ENCODE results near the gene ANGPTL7. TPM values are rescaled to one million over a fixed set of nuclear protein-coding genes. Genes with fewer than 3 reads are reported as not detected.

The ANGPTL7 gene
- polyA plus RNA-seq, 6 donors from 2014 or later = not detected

GRCh38 chr1:11196945-11197344 lies 7.8 kb downstream of the ANGPTL7 start:
- Mint-ChIP-seq H3K27ac (peak overlapping the region in 3 of 6 donors; percentile 5 to 76 (median 56)), H3K4me1 (no peaks in the 10 kb centered on the region), H3K27me3 (no peaks in the 10 kb centered on the region), H3K9me3 (no peaks in the 10 kb centered on the region), H3K4me3 (no peak overlapping the region), H3K36me3 (peaks cover 34 to 36% of the 10 kb centered on the region in 2 donors)
- DNase-seq (no peak), ATAC-seq (ENCODE audit: low read depth in 2 of 2) (no peak)

GRCh38 chr1:11197359-11197758 lies 8.2 kb downstream of the ANGPTL7 start:
- Mint-ChIP-seq H3K4me3 (no peak overlapping the region), H3K36me3 (peaks cover 34 to 36% of the 10 kb centered on the region in 2 donors), H3K27ac (peak overlapping the region in 3 of 6 donors; percentile 5 to 76 (median 56)), H3K4me1 (no peaks in the 10 kb centered on the region), H3K27me3 (no peaks in the 10 kb centered on the region), H3K9me3 (no peaks in the 10 kb centered on the region)
- ATAC-seq (ENCODE audit: low read depth in 2 of 2) = no peak
- DNase-seq = no peak

DNA sequence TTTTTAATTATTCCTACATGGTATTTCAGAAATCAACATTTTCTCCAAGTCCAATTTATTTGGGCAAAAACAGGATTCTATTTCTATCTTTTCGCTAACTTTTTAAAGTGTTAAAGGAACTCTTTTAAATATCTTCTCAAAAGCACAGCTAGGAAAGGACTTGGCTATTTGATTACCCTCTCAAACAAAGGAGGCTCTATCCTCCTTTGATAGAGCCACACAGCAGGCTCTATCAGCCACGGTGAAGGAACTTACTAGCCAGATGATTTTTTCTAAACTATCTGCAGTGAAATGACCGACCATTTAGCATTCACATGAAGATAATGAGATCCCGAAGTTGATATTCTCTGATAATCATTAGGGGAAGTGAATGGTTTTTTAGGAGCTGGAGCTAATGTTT lies 9.1 kb downstream of the ANGPTL7 start:
- H3K4me1 Mint-ChIP-seq = no peaks in the 10 kb centered on the region
- H3K36me3 Mint-ChIP-seq = peaks cover 34 to 36% of the 10 kb centered on the region in 2 donors
- H3K4me3 Mint-ChIP-seq = no peak overlapping the region
- peak overlapping the region in 1 of 6 donors; percentile 18 for H3K27ac Mint-ChIP-seq
- H3K9me3 Mint-ChIP-seq = no peaks in the 10 kb centered on the region
- ATAC-seq (ENCODE audit: low read depth in 2 of 2) (no peak), DNase-seq (no peak)
- H3K27me3 Mint-ChIP-seq = no peaks in the 10 kb centered on the region

DNA sequence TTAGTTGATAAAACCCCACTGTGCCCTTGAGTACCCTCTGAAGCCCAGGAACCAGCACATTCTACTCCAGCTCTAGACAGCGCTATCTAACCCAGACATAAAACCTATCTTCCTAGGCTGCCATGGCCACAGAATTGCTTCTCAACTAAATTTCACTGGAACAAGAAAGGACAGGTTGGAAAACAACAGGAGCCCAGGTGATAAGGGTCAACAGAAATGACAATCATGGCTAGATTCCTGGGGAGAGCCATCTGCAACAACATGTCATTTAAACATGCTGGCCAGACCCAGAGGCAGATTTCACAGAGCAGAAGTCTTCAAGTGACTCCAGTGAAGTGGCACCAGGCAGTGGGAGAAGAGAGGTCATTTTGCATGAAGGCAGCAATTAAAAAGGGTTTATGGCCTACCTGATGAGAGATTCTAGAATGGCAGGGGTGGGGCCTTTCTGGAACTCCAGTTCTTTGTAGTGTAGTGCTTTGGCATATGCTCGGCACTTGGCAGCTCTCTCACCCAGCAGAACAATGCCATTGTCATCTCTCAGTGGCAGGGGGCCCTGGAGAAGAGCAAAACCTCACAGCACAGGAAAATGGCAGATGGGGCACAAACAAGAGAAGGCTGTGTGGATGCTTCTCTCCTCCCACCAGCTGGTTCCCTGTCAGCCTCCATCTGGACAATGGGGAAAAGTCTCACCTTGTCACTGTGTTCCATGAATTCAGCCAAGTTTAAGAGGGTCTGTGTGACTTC lies 9.9 kb downstream of the ANGPTL7 start:
- ATAC-seq (ENCODE audit: low read depth in 2 of 2) (no peak), DNase-seq (no peak)
- H3K27me3 Mint-ChIP-seq = no peaks in the 10 kb centered on the region
- no peak overlapping the region for H3K4me3 Mint-ChIP-seq
- peak overlapping the region in 2 of 6 donors; percentile 76 for H3K27ac Mint-ChIP-seq
- peaks cover 39 to 40% of the 10 kb centered on the region in 2 donors for H3K36me3 Mint-ChIP-seq
- no peaks in the 10 kb centered on the region for H3K4me1 Mint-ChIP-seq
- H3K9me3 Mint-ChIP-seq = no peaks in the 10 kb centered on the region

GRCh38 chr1:11204396-11205190 lies 15.4 kb downstream of the ANGPTL7 start:
- no peaks in the 10 kb centered on the region for H3K27me3 Mint-ChIP-seq
- H3K9me3 Mint-ChIP-seq = no peaks in the 10 kb centered on the region
- ATAC-seq (ENCODE audit: low read depth in 2 of 2) (no peak), DNase-seq (no peak)
- H3K27ac Mint-ChIP-seq = peak overlapping the region in 1 of 6 donors; percentile 44
- peaks cover 12 to 14% of the 10 kb centered on the region in 2 donors for H3K36me3 Mint-ChIP-seq
- no peaks in the 10 kb centered on the region for H3K4me1 Mint-ChIP-seq
- no peak overlapping the region for H3K4me3 Mint-ChIP-seq

- Mint-ChIP-seq H3K4me1 (no peaks in the 10 kb centered on the region), H3K4me3 (no peak overlapping the region), H3K27me3 (no peaks in the 10 kb centered on the region), H3K27ac (peak overlapping the region in 3 of 6 donors; percentile 27 to 79 (median 30)), H3K9me3 (no peaks in the 10 kb centered on the region), H3K36me3 (peaks cover 28 to 34% of the 10 kb centered on the region in 2 donors)
- ATAC-seq (ENCODE audit: low read depth in 2 of 2) = no peak
- no peak for DNase-seq
Measured at GRCh38 chr1:11207898-11208611, 18.9 kb downstream of the ANGPTL7 start.

- Mint-ChIP-seq H3K27ac (peak overlapping the region in 2 of 6 donors; percentile 26 to 52), H3K36me3 (peaks cover 39 to 44% of the 10 kb centered on the region in 2 donors), H3K4me3 (no peak overlapping the region), H3K27me3 (no peaks in the 10 kb centered on the region), H3K9me3 (no peaks in the 10 kb centered on the region), H3K4me1 (peaks cover 0 to 2% (median 0%) of the 10 kb centered on the region in 3 donors)
- DNase-seq (no peak), ATAC-seq (ENCODE audit: low read depth in 2 of 2) (no peak)
Measured at GRCh38 chr1:11211461-11211860, 22.3 kb downstream of the ANGPTL7 start.

- no peak for ATAC-seq (ENCODE audit: low read depth in 2 of 2)
- H3K4me3 Mint-ChIP-seq = no peak overlapping the region
- H3K27ac Mint-ChIP-seq = peak overlapping the region in 1 of 6 donors; percentile 52
- H3K9me3 Mint-ChIP-seq = no peaks in the 10 kb centered on the region
- H3K4me1 Mint-ChIP-seq = peaks cover 0 to 2% (median 0%) of the 10 kb centered on the region in 3 donors
- H3K36me3 Mint-ChIP-seq = peaks cover 41 to 44% of the 10 kb centered on the region in 2 donors
- H3K27me3 Mint-ChIP-seq = no peaks in the 10 kb centered on the region
- DNase-seq = no peak
Measured at GRCh38 chr1:11211925-11212587, 22.9 kb downstream of the ANGPTL7 start.

- ATAC-seq (ENCODE audit: low read depth in 2 of 2) (no peak), DNase-seq (no peak)
- no peak overlapping the region for H3K4me3 Mint-ChIP-seq
- no peaks in the 10 kb centered on the region for H3K27me3 Mint-ChIP-seq
- H3K27ac Mint-ChIP-seq = peak overlapping the region in 1 of 6 donors; percentile 56
- peaks cover 0 to 2% (median 0%) of the 10 kb centered on the region in 3 donors for H3K4me1 Mint-ChIP-seq
- peaks cover 44 to 47% of the 10 kb centered on the region in 2 donors for H3K36me3 Mint-ChIP-seq
- no peaks in the 10 kb centered on the region for H3K9me3 Mint-ChIP-seq
Measured at GRCh38 chr1:11214698-11215380, 25.7 kb downstream of the ANGPTL7 start.

GRCh38 chr1:11215381-11216005 lies 26.3 kb downstream of the ANGPTL7 start:
- no peak for DNase-seq
- no peaks in the 10 kb centered on the region for H3K9me3 Mint-ChIP-seq
- no peak for ATAC-seq (ENCODE audit: low read depth in 2 of 2)
- peaks cover 46 to 47% of the 10 kb centered on the region in 2 donors for H3K36me3 Mint-ChIP-seq
- peak overlapping the region in 1 of 6 donors; percentile 34 for H3K27ac Mint-ChIP-seq
- peak overlapping the region in 1 of 8 donors; percentile 42 for H3K4me3 Mint-ChIP-seq
- H3K27me3 Mint-ChIP-seq = no peaks in the 10 kb centered on the region
- H3K4me1 Mint-ChIP-seq = peaks cover 0 to 3% (median 2%) of the 10 kb centered on the region in 3 donors

DNA sequence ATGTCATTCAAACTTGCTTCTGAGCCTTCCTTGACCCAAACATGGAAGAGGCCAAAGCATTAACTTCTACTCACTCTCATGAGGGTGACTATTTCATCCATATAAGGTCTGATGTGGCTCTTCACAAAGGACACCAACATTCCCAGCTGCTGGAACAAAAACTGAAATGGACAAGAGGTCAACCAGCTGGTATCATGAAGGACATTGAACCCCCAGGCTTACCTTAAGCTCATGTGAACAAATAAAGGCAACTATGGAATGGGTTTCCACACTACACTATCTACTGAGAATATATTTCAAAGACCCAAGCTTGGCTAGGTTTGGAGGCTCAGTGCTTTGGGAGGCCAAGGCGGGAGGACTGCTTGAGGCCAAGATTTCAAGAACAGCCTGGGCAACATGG lies 26.9 kb downstream of the ANGPTL7 start:
- peaks cover 0 to 5% (median 2%) of the 10 kb centered on the region in 3 donors for H3K4me1 Mint-ChIP-seq
- no peak for DNase-seq
- H3K27ac Mint-ChIP-seq = no peak overlapping the region
- no peak for ATAC-seq (ENCODE audit: low read depth in 2 of 2)
- H3K9me3 Mint-ChIP-seq = no peaks in the 10 kb centered on the region
- H3K36me3 Mint-ChIP-seq = peaks cover 43 to 47% of the 10 kb centered on the region in 2 donors
- H3K27me3 Mint-ChIP-seq = no peaks in the 10 kb centered on the region
- peak overlapping the region in 1 of 8 donors; percentile 42 for H3K4me3 Mint-ChIP-seq

Measured in naive B cell (primary cell).